ENCODE data around the gene ZNF212.
"Not testable (repeated sequence)": the region's sequence is repeated elsewhere in the genome, so short reads cannot be mapped to it uniquely, and the experiment has no call there.

Gene ZNF212

GRCh38 chr7:149226366-149226765 is 13.1 kb upstream of the ZNF212 start:
- H3K27ac Mint-ChIP-seq, H3K4me1 Mint-ChIP-seq, H3K27me3 Mint-ChIP-seq, DNase-seq, CTCF ChIA-PET, H3K9me3 Mint-ChIP-seq, H3K4me3 Mint-ChIP-seq: not testable (repeated sequence)
- peaks cover 16% of the 10 kb centered on the region for H3K36me3 Mint-ChIP-seq

GRCh38 chr7:149226840-149227494 is 12.5 kb upstream of the ZNF212 start:
- Mint-ChIP-seq H3K4me3 (no peak overlapping the region), H3K27ac (no peak overlapping the region), H3K27me3 (peaks cover 7% of the 10 kb centered on the region), H3K36me3 (peaks cover 11% of the 10 kb centered on the region), H3K4me1 (no peaks in the 10 kb centered on the region), H3K9me3 (no peaks in the 10 kb centered on the region)
- DNase-seq, result no peak
- CTCF ChIA-PET, result no interaction called here

GRCh38 chr7:149228831-149229471 is 10.5 kb upstream of the ZNF212 start:
- Mint-ChIP-seq H3K27me3 (peaks cover 20% of the 10 kb centered on the region), H3K27ac (no peak overlapping the region), H3K4me1 (no peaks in the 10 kb centered on the region), H3K4me3 (no peak overlapping the region), H3K36me3 (peaks cover 9% of the 10 kb centered on the region), H3K9me3 (no peaks in the 10 kb centered on the region)
- CTCF ChIA-PET, result interaction anchor here (0.8 kb wide), 1 partner anchor 14 kb away, joined by 4 read pairs; no protein-coding TSS in a partner anchor
- DNase-seq, result no peak

- CTCF ChIA-PET, result interaction anchor here (0.8 kb wide), 1 partner anchor 14 kb away, joined by 4 read pairs; no protein-coding TSS in a partner anchor
Observed at GRCh38 chr7:149229526-149229925, 9.9 kb upstream of the ZNF212 start.

GRCh38 chr7:149232362-149232761 is 7.1 kb upstream of the ZNF212 start:
- CTCF ChIA-PET, result interaction anchor here (0.9 to 2.2 kb wide), 2 partner anchors 37 to 83 kb away, joined by 3 to 7 read pairs; partner anchors contain the start of gene ZNF282
- Mint-ChIP-seq H3K4me3 (no peak overlapping the region), H3K36me3 (no peaks in the 10 kb centered on the region)

More at GRCh38 chr7:149229526-149229925, 9.9 kb upstream of the ZNF212 start:
- Mint-ChIP-seq H3K9me3 (no peaks in the 10 kb centered on the region), H3K36me3 (peaks cover 9% of the 10 kb centered on the region), H3K4me1 (no peaks in the 10 kb centered on the region), H3K27ac (no peak overlapping the region), H3K27me3 (peaks cover 23% of the 10 kb centered on the region), H3K4me3 (no peak overlapping the region)
- no peak for DNase-seq

GRCh38 chr7:149233655-149234204 is 5.7 kb upstream of the ZNF212 start:
- H3K4me3 Mint-ChIP-seq, H3K36me3 Mint-ChIP-seq, CTCF ChIA-PET, H3K27ac Mint-ChIP-seq, DNase-seq, H3K9me3 Mint-ChIP-seq, H3K4me1 Mint-ChIP-seq: not testable (repeated sequence)
- H3K27me3 Mint-ChIP-seq, result peaks cover 27% of the 10 kb centered on the region

More at GRCh38 chr7:149232362-149232761, 7.1 kb upstream of the ZNF212 start:
- peaks cover 27% of the 10 kb centered on the region for H3K27me3 Mint-ChIP-seq
- H3K4me1 Mint-ChIP-seq, result no peaks in the 10 kb centered on the region
- no peaks in the 10 kb centered on the region for H3K9me3 Mint-ChIP-seq
- no peak for DNase-seq
- no peak overlapping the region for H3K27ac Mint-ChIP-seq

- H3K36me3 Mint-ChIP-seq, result peaks cover 8% of the 10 kb centered on the region
- CTCF ChIA-PET, result interaction anchor here (1.0 kb wide), 1 partner anchor 26 kb away, joined by 3 read pairs; no protein-coding TSS in a partner anchor
- no peak for DNase-seq
- H3K27me3 Mint-ChIP-seq, result peaks cover 20% of the 10 kb centered on the region
- H3K27ac Mint-ChIP-seq, result no peak overlapping the region
- peaks cover 32% of the 10 kb centered on the region for H3K4me1 Mint-ChIP-seq
- H3K4me3 Mint-ChIP-seq, result no peak overlapping the region
- H3K9me3 Mint-ChIP-seq, result peaks cover 2% of the 10 kb centered on the region
Observed at GRCh38 chr7:149237502-149237901, 1.9 kb upstream of the ZNF212 start.

- Mint-ChIP-seq H3K36me3 (peaks cover 14% of the 10 kb centered on the region), H3K4me3 (peak overlapping the region; percentile 93), H3K27ac (no peak overlapping the region), H3K9me3 (peaks cover 6% of the 10 kb centered on the region), H3K27me3 (peaks cover 15% of the 10 kb centered on the region), H3K4me1 (peaks cover 34% of the 10 kb centered on the region)
- DNase-seq, result no peak
- CTCF ChIA-PET, result interaction anchor here (1.0 kb wide), 1 partner anchor 26 kb away, joined by 3 read pairs; no protein-coding TSS in a partner anchor
Observed at GRCh38 chr7:149238051-149238450, 1.4 kb upstream of the ZNF212 start.

- Mint-ChIP-seq H3K27me3 (peaks cover 8% of the 10 kb centered on the region), H3K4me3 (peak overlapping the region; percentile 93), H3K9me3 (peaks cover 6% of the 10 kb centered on the region), H3K36me3 (peaks cover 17% of the 10 kb centered on the region), H3K27ac (peak overlapping the region; percentile 71), H3K4me1 (peaks cover 40% of the 10 kb centered on the region)
- DNase-seq, result no peak
- CTCF ChIA-PET, result interaction anchor here (1.0 to 1.4 kb wide), 3 partner anchors 10 to 385 kb away, joined by 3 to 5 read pairs (median 3); partner anchors contain the start of gene ZNF282
Observed at GRCh38 chr7:149240637-149241036, 1.2 kb downstream of the ZNF212 start.

- DNase-seq, result no peak
- Mint-ChIP-seq H3K4me3 (peak overlapping the region; percentile 93), H3K27ac (no peak overlapping the region), H3K27me3 (peaks cover 8% of the 10 kb centered on the region), H3K9me3 (peaks cover 6% of the 10 kb centered on the region), H3K4me1 (peaks cover 43% of the 10 kb centered on the region), H3K36me3 (peaks cover 17% of the 10 kb centered on the region)
- CTCF ChIA-PET, result interaction anchor here (1.4 kb wide), 1 partner anchor 46 kb away, joined by 5 read pairs; the partner anchor contains the start of gene ZNF282
Observed at GRCh38 chr7:149241696-149242095, 2.2 kb downstream of the ZNF212 start.

GRCh38 chr7:149245244-149245643 is 5.8 kb downstream of the ZNF212 start:
- H3K4me1 Mint-ChIP-seq, result peaks cover 40% of the 10 kb centered on the region
- CTCF ChIA-PET, result interaction anchor here (1.1 kb wide), 1 partner anchor 13 kb away, joined by 3 read pairs; no protein-coding TSS in a partner anchor
- DNase-seq, result no peak
- no peaks in the 10 kb centered on the region for H3K27me3 Mint-ChIP-seq
- no peak overlapping the region for H3K27ac Mint-ChIP-seq
- H3K4me3 Mint-ChIP-seq, result no peak overlapping the region
- peaks cover 6% of the 10 kb centered on the region for H3K9me3 Mint-ChIP-seq
- H3K36me3 Mint-ChIP-seq, result peaks cover 15% of the 10 kb centered on the region

- DNase-seq, result no peak
- H3K36me3 Mint-ChIP-seq, result peaks cover 18% of the 10 kb centered on the region
- no peaks in the 10 kb centered on the region for H3K27me3 Mint-ChIP-seq
- peaks cover 6% of the 10 kb centered on the region for H3K9me3 Mint-ChIP-seq
- CTCF ChIA-PET, result interaction anchor here (1.1 kb wide), 1 partner anchor 12 kb away, joined by 3 read pairs; no protein-coding TSS in a partner anchor
- no peak overlapping the region for H3K27ac Mint-ChIP-seq
- H3K4me1 Mint-ChIP-seq, result peaks cover 35% of the 10 kb centered on the region
- H3K4me3 Mint-ChIP-seq, result no peak overlapping the region
Observed at GRCh38 chr7:149245744-149246143, 6.3 kb downstream of the ZNF212 start.

- no peaks in the 10 kb centered on the region for H3K27me3 Mint-ChIP-seq
- no peak for DNase-seq
- peaks cover 16% of the 10 kb centered on the region for H3K36me3 Mint-ChIP-seq
- CTCF ChIA-PET, result no interaction called here
- H3K4me3 Mint-ChIP-seq, result no peak overlapping the region
- H3K27ac Mint-ChIP-seq, result no peak overlapping the region
- no peaks in the 10 kb centered on the region for H3K9me3 Mint-ChIP-seq
- H3K4me1 Mint-ChIP-seq, result peaks cover 23% of the 10 kb centered on the region
Observed at GRCh38 chr7:149248777-149249176, 9.3 kb downstream of the ZNF212 start.

- H3K27me3 Mint-ChIP-seq, H3K27ac Mint-ChIP-seq, H3K4me3 Mint-ChIP-seq, H3K9me3 Mint-ChIP-seq, DNase-seq: not testable (repeated sequence)
- Mint-ChIP-seq H3K4me1 (peaks cover 17% of the 10 kb centered on the region), H3K36me3 (peaks cover 14% of the 10 kb centered on the region)
- CTCF ChIA-PET, result interaction anchor here (0.8 kb wide), 1 partner anchor 9 kb away, joined by 3 read pairs; no protein-coding TSS in a partner anchor
Observed at GRCh38 chr7:149250151-149250550, 10.7 kb downstream of the ZNF212 start.
